ACHN (cell line): ENCODE data around the gene FNDC3A.
A peak's percentile ranks its signal among the peaks of the same experiment; 100 is the strongest.
"Not testable (repeated sequence)": the region's sequence is repeated elsewhere in the genome, so short reads cannot be mapped to it uniquely, and the experiment has no call there.

Source experiments
- DNase-seq: peaks from one replicate; pipeline ENCODE4 v3.0.0-alpha.2; 2015
- in situ Hi-C: cut with HindIII; loops from 2 replicates; pipeline ENCODE4 v1.10.0; 2017; ENCODE audit warnings: low sequenced_read_pairs, low pct_ligation_motif_present, low pct_unique_long_range_greater_than_20kb

FNDC3A gene

GRCh38 chr13:48975101-48975855 is 434 bp upstream of the FNDC3A start:
- peak; percentile 62 for DNase-seq
- in situ Hi-C loops: no loop called here

GRCh38 chr13:48976576-48977285 is 1.0 kb downstream of the FNDC3A start:
- in situ Hi-C loops: no loop called here
- DNase-seq: no peak

GRCh38 chr13:48977286-48977625 is 1.5 kb downstream of the FNDC3A start:
- in situ Hi-C loops: no loop called here
- DNase-seq: peak; percentile 14

- in situ Hi-C loops: no loop called here
These were observed 2.3 kb downstream of the FNDC3A start for GRCh38 chr13:48977973-48978372.

GRCh38 chr13:48978942-48979601 is 3.4 kb downstream of the FNDC3A start:
- in situ Hi-C loops: no loop called here
- peak; percentile 4 for DNase-seq

More at GRCh38 chr13:48977973-48978372, 2.3 kb downstream of the FNDC3A start:
- peak; percentile 19 for DNase-seq

- in situ Hi-C loops: no loop called here
- no peak for DNase-seq
These were observed 4.2 kb downstream of the FNDC3A start for GRCh38 chr13:48979892-48980291.

GRCh38 chr13:48983331-48983730 is 7.6 kb downstream of the FNDC3A start:
- in situ Hi-C loops: no loop called here

GRCh38 chr13:48985756-48986155 is 10.0 kb downstream of the FNDC3A start:
- no peak for DNase-seq
- in situ Hi-C loops: no loop called here

More at GRCh38 chr13:48983331-48983730, 7.6 kb downstream of the FNDC3A start:
- no peak for DNase-seq

- DNase-seq: no peak
- in situ Hi-C loops: no loop called here
These were observed 15.2 kb downstream of the FNDC3A start for GRCh38 chr13:48990900-48991299.

- DNase-seq: no peak
- in situ Hi-C loops: no loop called here
These were observed 17.4 kb downstream of the FNDC3A start for GRCh38 chr13:48993150-48993549.

GRCh38 chr13:48994706-48995105 is 19.0 kb downstream of the FNDC3A start:
- in situ Hi-C loops: no loop called here
- DNase-seq: no peak

- DNase-seq: no peak
- in situ Hi-C loops: no loop called here
These were observed 23.1 kb downstream of the FNDC3A start for GRCh38 chr13:48998641-48999292.

GRCh38 chr13:49000247-49000646 is 24.5 kb downstream of the FNDC3A start:
- in situ Hi-C loops: no loop called here
- no peak for DNase-seq

- in situ Hi-C loops, DNase-seq: not testable (repeated sequence)
These were observed 43.4 kb downstream of the FNDC3A start for GRCh38 chr13:49018986-49019635.

GRCh38 chr13:49020328-49020727 is 44.6 kb downstream of the FNDC3A start:
- no peak for DNase-seq

GRCh38 chr13:49020940-49021553 is 45.3 kb downstream of the FNDC3A start:
- in situ Hi-C loops: no loop called here
- DNase-seq: no peak

More at GRCh38 chr13:49020328-49020727, 44.6 kb downstream of the FNDC3A start:
- in situ Hi-C loops: no loop called here

- peak; percentile 10 for DNase-seq
- in situ Hi-C loops: no loop called here
These were observed 46.2 kb downstream of the FNDC3A start for GRCh38 chr13:49021953-49022352.

- in situ Hi-C loops: no loop called here
- DNase-seq: no peak
These were observed 46.9 kb downstream of the FNDC3A start for GRCh38 chr13:49022472-49023144.
